Type B pancreatic cell (in vitro differentiated cells): Measurements from ENCODE around the gene ZNF652. TPM values are rescaled to one million over a fixed set of nuclear protein-coding genes. Genes with fewer than 3 reads are reported as not detected.

ENCODE experiments used
- DNase-seq: peaks from one replicate; pipeline ENCODE4 v3.0.0; 2021; ENCODE audit warnings: mixed read lengths; ENCODE audit not compliant: unreplicated experiment; ENCODE audit errors: extremely low spot score
- H3K27ac Mint-ChIP-seq: 2 replicates; pipeline ENCODE4 v1.8.0; 2021; ENCODE audit warnings: mild to moderate bottlenecking, mixed read lengths
- H3K27me3 Mint-ChIP-seq: 2 replicates; pipeline ENCODE4 v1.8.0; 2021; ENCODE audit warnings: mixed read lengths
- H3K36me3 Mint-ChIP-seq: 2 replicates; pipeline ENCODE4 v1.8.0; 2021; ENCODE audit warnings: mixed read lengths
- H3K4me1 Mint-ChIP-seq: one replicate; pipeline ENCODE4 v1.8.0; 2021; ENCODE audit warnings: mixed read lengths; ENCODE audit not compliant: unreplicated experiment
- H3K4me3 Mint-ChIP-seq: 2 replicates; pipeline ENCODE4 v1.8.0; 2021; ENCODE audit warnings: mild to moderate bottlenecking, mixed read lengths
- H3K9me3 Mint-ChIP-seq: 2 replicates; pipeline ENCODE4 v1.8.0; 2021; ENCODE audit warnings: mixed read lengths
- total RNA-seq: library from RNA; stranded (reverse); gene quantifications from 2 replicates; pipeline ENCODE4 v1.2.1, GENCODE V29; 2021; ENCODE audit warnings: low replicate concordance
- TF ChIP-seq, protein P1 (sequence below): fragments of 200-600 bp; sonication (generic); conservative IDR thresholded peaks from 2 replicates; pipeline ENCODE4 v1.5.0; 2021; ENCODE audit warnings: antibody characterized with exemption, mild to moderate bottlenecking

The ZNF652 gene
- total RNA-seq, 1 donor from 2014 or later, result 39.6 TPM

DNA sequence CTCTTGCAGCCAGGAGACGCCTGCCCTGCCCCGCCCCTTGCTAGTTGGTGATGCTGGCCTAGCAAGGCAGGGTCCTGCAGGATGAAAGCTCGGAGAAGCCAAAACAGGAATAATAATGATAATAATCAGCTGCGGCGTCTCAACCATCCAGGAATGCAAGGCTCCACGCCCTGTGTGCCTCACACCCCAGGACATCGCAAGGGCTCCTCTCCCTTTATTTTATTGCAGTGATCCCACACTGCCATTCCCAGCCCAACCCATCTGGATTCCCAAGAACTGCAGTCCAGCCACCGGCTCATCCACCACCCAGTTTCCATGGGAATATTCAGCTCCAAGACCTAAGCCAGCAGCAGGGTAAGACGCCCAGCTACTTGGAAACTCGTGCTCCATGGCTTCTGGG, 21.0 kb upstream of the ZNF652 start:
- Mint-ChIP-seq H3K9me3 (peaks cover 4% of the 10 kb centered on the region), H3K36me3 (no peaks in the 10 kb centered on the region), H3K4me1 (peaks cover 4% of the 10 kb centered on the region), H3K27ac (no peak overlapping the region), H3K27me3 (peaks cover 33% of the 10 kb centered on the region), H3K4me3 (no peak overlapping the region)
- DNase-seq, result no peak
- TF ChIP-seq, protein P1, sequence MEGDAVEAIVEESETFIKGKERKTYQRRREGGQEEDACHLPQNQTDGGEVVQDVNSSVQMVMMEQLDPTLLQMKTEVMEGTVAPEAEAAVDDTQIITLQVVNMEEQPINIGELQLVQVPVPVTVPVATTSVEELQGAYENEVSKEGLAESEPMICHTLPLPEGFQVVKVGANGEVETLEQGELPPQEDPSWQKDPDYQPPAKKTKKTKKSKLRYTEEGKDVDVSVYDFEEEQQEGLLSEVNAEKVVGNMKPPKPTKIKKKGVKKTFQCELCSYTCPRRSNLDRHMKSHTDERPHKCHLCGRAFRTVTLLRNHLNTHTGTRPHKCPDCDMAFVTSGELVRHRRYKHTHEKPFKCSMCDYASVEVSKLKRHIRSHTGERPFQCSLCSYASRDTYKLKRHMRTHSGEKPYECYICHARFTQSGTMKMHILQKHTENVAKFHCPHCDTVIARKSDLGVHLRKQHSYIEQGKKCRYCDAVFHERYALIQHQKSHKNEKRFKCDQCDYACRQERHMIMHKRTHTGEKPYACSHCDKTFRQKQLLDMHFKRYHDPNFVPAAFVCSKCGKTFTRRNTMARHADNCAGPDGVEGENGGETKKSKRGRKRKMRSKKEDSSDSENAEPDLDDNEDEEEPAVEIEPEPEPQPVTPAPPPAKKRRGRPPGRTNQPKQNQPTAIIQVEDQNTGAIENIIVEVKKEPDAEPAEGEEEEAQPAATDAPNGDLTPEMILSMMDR, result no peak

GRCh38 chr17:49382556-49382955, 20.5 kb upstream of the ZNF652 start:
- H3K36me3 Mint-ChIP-seq, result no peaks in the 10 kb centered on the region
- H3K4me1 Mint-ChIP-seq, result peaks cover 4% of the 10 kb centered on the region
- peaks cover 4% of the 10 kb centered on the region for H3K9me3 Mint-ChIP-seq
- H3K4me3 Mint-ChIP-seq, result no peak overlapping the region
- TF ChIP-seq, protein P1, result no peak
- DNase-seq, result no peak
- no peak overlapping the region for H3K27ac Mint-ChIP-seq
- peaks cover 34% of the 10 kb centered on the region for H3K27me3 Mint-ChIP-seq

DNA sequence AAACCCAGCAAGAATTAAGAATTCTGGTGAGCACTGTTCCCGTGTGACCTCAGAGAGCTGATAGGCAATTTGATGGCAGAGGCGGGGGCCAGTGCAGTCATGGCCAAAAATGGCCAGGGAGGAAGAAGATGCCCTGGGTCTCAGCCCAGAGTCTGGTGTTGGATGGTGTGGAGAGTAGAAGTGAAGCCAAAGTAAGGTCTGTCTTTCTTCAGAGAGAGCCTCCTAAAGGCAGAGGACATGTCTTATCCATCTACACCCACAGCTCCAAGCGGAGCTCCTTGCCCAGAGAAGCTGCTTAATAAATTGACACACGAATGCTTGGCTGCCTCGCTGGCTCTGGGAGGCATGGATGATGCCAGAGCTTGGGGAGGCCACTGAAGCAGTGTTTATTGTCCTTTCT, 19.7 kb upstream of the ZNF652 start:
- TF ChIP-seq, protein P1, result no peak
- Mint-ChIP-seq H3K36me3 (no peaks in the 10 kb centered on the region), H3K4me1 (peaks cover 4% of the 10 kb centered on the region), H3K27ac (no peak overlapping the region), H3K27me3 (peaks cover 28% of the 10 kb centered on the region), H3K9me3 (peaks cover 4% of the 10 kb centered on the region), H3K4me3 (no peak overlapping the region)
- no peak for DNase-seq

GRCh38 chr17:49381033-49381432, 19.0 kb upstream of the ZNF652 start:
- Mint-ChIP-seq H3K36me3 (no peaks in the 10 kb centered on the region), H3K9me3 (peaks cover 4% of the 10 kb centered on the region), H3K27me3 (peaks cover 28% of the 10 kb centered on the region), H3K27ac (no peak overlapping the region), H3K4me1 (peaks cover 2% of the 10 kb centered on the region), H3K4me3 (no peak overlapping the region)
- no peak for DNase-seq
- TF ChIP-seq, protein P1, result no peak

DNA sequence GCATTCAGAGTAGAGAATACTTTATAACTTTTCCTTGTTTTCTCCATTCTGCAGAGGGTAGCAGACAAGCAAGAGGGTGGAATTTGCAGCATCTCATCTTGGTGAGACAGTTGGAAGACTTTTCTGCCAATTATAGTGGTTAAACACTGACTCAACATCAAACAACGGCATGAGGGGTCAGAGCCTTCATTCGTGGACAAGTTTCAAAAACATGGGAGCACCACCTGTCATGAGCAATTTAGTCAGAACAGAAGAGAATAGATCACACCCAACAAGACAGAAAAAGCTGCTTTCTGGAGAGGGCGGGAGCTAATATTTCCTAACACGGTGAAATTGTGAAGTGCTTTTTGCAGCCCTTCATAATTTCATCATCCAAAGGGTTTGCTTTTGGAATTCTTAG, 17.9 kb upstream of the ZNF652 start:
- no peaks in the 10 kb centered on the region for H3K4me1 Mint-ChIP-seq
- no peaks in the 10 kb centered on the region for H3K36me3 Mint-ChIP-seq
- H3K4me3 Mint-ChIP-seq, result no peak overlapping the region
- no peak overlapping the region for H3K27ac Mint-ChIP-seq
- TF ChIP-seq, protein P1, result no peak
- H3K9me3 Mint-ChIP-seq, result peaks cover 4% of the 10 kb centered on the region
- H3K27me3 Mint-ChIP-seq, result peaks cover 28% of the 10 kb centered on the region
- DNase-seq, result no peak

- DNase-seq, result no peak
- TF ChIP-seq, protein P1, result no peak
- H3K9me3 Mint-ChIP-seq, result peaks cover 4% of the 10 kb centered on the region
- H3K4me3 Mint-ChIP-seq, result no peak overlapping the region
- H3K27ac Mint-ChIP-seq, result no peak overlapping the region
- H3K36me3 Mint-ChIP-seq, result no peaks in the 10 kb centered on the region
- no peaks in the 10 kb centered on the region for H3K4me1 Mint-ChIP-seq
- peaks cover 25% of the 10 kb centered on the region for H3K27me3 Mint-ChIP-seq
Measured at GRCh38 chr17:49378311-49378710, 16.3 kb upstream of the ZNF652 start.
